ENCODE results near the gene ZNF670.

- no peak for TF ChIP-seq CTCF (IDR thresholded peaks at IDR 0.05; ENCODE audit: low read depth, low read length)
- no peak for TF ChIP-seq EZH2phosphoT487 (IDR thresholded peaks at IDR 0.05; ENCODE audit: low read depth)
Observed at GRCh38 chr1:247104965-247105364, 26.4 kb upstream of the ZNF670 start.
